H1 (cell line): ENCODE data around the gene VSX2. TPM values are rescaled to one million over a fixed set of nuclear protein-coding genes. Genes with fewer than 3 reads are reported as not detected.

Experiments used
- CTCF ChIA-PET: fragments of 300-600 bp; sonication (Branson Sonifier 250); formaldehyde crosslinking; loops from one replicate; lab custom pipeline; 2021; ENCODE audit not compliant: partially characterized antibody; lab: Charles Lee
- POLR2A ChIA-PET: fragments of 300-600 bp; sonication (Branson Sonifier 250); formaldehyde crosslinking; loops from one replicate; lab custom pipeline; 2021; ENCODE audit warnings: inconsistent platforms; ENCODE audit not compliant: partially characterized antibody; lab: Charles Lee
- DNase-seq, 2 experiments: peaks; one replicate each; pipeline versions ENCODE4 v3.0.0 to v3.0.0-alpha.2; 2010 to 2022; ENCODE audit warnings: low spot score in 2 of 2, low read depth in 1 of 2, mixed read lengths in 1 of 2
- FAIRE-seq: peaks from 2 replicates; lab custom pipeline; 2011; peaks lifted over from hg19 to GRCh38; lab: Jason Lieb, UNC
- H2AFZ ChIP-seq: 2 replicates; pipeline ENCODE4 v1.8.1; 2012; ENCODE audit warnings: low read length, inconsistent platforms
- H2AK5ac ChIP-seq: 2 replicates; pipeline ENCODE4 v1.6.1; 2013; ENCODE audit warnings: low read depth, low read length
- H2BK120ac ChIP-seq: replicated peaks from 2 replicates; pipeline ENCODE3; 2013; ENCODE audit warnings: low read depth, low read length, inconsistent platforms
- H2BK12ac ChIP-seq: 2 replicates; pipeline ENCODE4 v1.6.1; 2013; ENCODE audit warnings: low read depth, low read length
- H2BK15ac ChIP-seq: 2 replicates; pipeline ENCODE4 v1.6.1; 2013; ENCODE audit warnings: low read length
- H2BK20ac ChIP-seq: 2 replicates; pipeline ENCODE4 v1.6.1; 2013; ENCODE audit warnings: low read length
- H2BK5ac ChIP-seq: 2 replicates; pipeline ENCODE4 v1.6.1; 2013; ENCODE audit warnings: low read depth, low read length
- H3K14ac ChIP-seq: 2 replicates; pipeline ENCODE4 v1.6.1; 2013; ENCODE audit warnings: inconsistent platforms; ENCODE audit not compliant: insufficient read length
- H3K18ac ChIP-seq: 2 replicates; pipeline ENCODE4 v1.6.1; 2013; ENCODE audit warnings: low read length; ENCODE audit errors: extremely low read depth
- H3K23ac ChIP-seq: 2 replicates; pipeline ENCODE4 v1.6.1; 2013; ENCODE audit warnings: inconsistent platforms; ENCODE audit not compliant: insufficient read length
- H3K23me2 ChIP-seq: 2 replicates; pipeline ENCODE4 v1.6.1; 2013; ENCODE audit warnings: low read depth, low read length
- H3K27ac ChIP-seq: 2 replicates; pipeline ENCODE4 v1.6.1; 2011; ENCODE audit warnings: low read depth, low read length, inconsistent platforms
- H3K27me3 ChIP-seq, 4 experiments: replicated peaks in 1 of 4; 1 replicate in 1 of 4; 2 replicates in 3 of 4; pipeline versions ENCODE4 v1.6.1 to v1.8.1; 2011 to 2013; ENCODE audit warnings: low read length in 3 of 4, mild to moderate bottlenecking in 3 of 4, inconsistent platforms in 2 of 4, mixed read lengths in 2 of 4, moderate library complexity in 1 of 4; ENCODE audit not compliant: control insufficient read depth in 3 of 4, insufficient read depth in 3 of 4; ENCODE audit errors: extremely low read depth in 1 of 4
- H3K36me3 ChIP-seq, 4 experiments: 2 replicates each; pipeline versions ENCODE4 v1.6.1 to v1.8.1; 2011 to 2013; ENCODE audit warnings: mild to moderate bottlenecking in 4 of 4, low read length in 3 of 4, moderate library complexity in 2 of 4, control low read depth in 1 of 4, inconsistent platforms in 1 of 4; ENCODE audit not compliant: insufficient read depth in 4 of 4, control insufficient read depth in 2 of 4
- H3K4ac ChIP-seq: replicated peaks from 2 replicates; pipeline ENCODE3; 2013; ENCODE audit warnings: low read length, low read depth, mixed read lengths, inconsistent platforms; ENCODE audit not compliant: insufficient read length
- H3K4me1 ChIP-seq, 4 experiments: replicated peaks in 1 of 4; 1 replicate in 1 of 4; 2 replicates in 3 of 4; pipeline versions ENCODE4 v1.6.1 to v1.8.1; 2011 to 2013; ENCODE audit warnings: low read length in 3 of 4, inconsistent platforms in 2 of 4, mixed read lengths in 1 of 4; ENCODE audit not compliant: insufficient read depth in 4 of 4, control insufficient read depth in 3 of 4
- H3K4me2 ChIP-seq, 2 experiments: 2 replicates each; pipeline versions ENCODE4 v1.6.1 to v1.8.1; 2011 to 2013; ENCODE audit warnings: low read depth in 2 of 2, low read length in 2 of 2, control low read depth in 1 of 2, inconsistent platforms in 1 of 2, mild to moderate bottlenecking in 1 of 2; ENCODE audit not compliant: insufficient read depth in 1 of 2
- H3K4me3 ChIP-seq, 4 experiments: fragments of 200-600, 300-600 bp in 1 of 4; sonication (generic), shearing (Covaris generic), sonication (Bioruptor Twin) in 1 of 4; 2 replicates each; pipeline versions ENCODE4 v1.5.1 to v1.8.1; 2011 to 2016; ENCODE audit warnings: low read length in 4 of 4, low read depth in 3 of 4, control low read depth in 2 of 4, inconsistent platforms in 2 of 4, mild to moderate bottlenecking in 2 of 4, mixed read lengths in 1 of 4, moderate library complexity in 1 of 4; ENCODE audit not compliant: insufficient read depth in 2 of 4; ENCODE audit errors: extremely low read depth in 1 of 4
- H3K56ac ChIP-seq: replicated peaks from 2 replicates; pipeline ENCODE3; 2013; ENCODE audit warnings: low read depth, mild to moderate bottlenecking, mixed read lengths, low read length, inconsistent platforms; ENCODE audit not compliant: insufficient read length
- H3K79me1 ChIP-seq: 2 replicates; pipeline ENCODE4 v1.6.1; 2013; ENCODE audit warnings: low read depth, low read length, control low read depth
- H3K79me2 ChIP-seq, 2 experiments: 2 replicates each; pipeline versions ENCODE4 v1.6.1 to v1.8.1; 2012 to 2013; ENCODE audit warnings: low read length in 2 of 2, mild to moderate bottlenecking in 2 of 2, inconsistent platforms in 1 of 2; ENCODE audit not compliant: insufficient read depth in 2 of 2, control insufficient read depth in 1 of 2
- H3K9ac ChIP-seq, 4 experiments: replicated peaks in 1 of 4; 1 replicate in 1 of 4; 2 replicates in 3 of 4; pipeline versions ENCODE4 v1.6.1 to v1.8.1; 2011 to 2013; ENCODE audit warnings: low read depth in 3 of 4, low read length in 3 of 4, control low read depth in 2 of 4, mild to moderate bottlenecking in 2 of 4, moderate library complexity in 2 of 4, inconsistent platforms in 1 of 4; ENCODE audit errors: extremely low read depth in 1 of 4
- H3K9me3 ChIP-seq, 2 experiments: 2 replicates each; pipeline versions ENCODE4 v1.6.1 to v1.8.1; 2012 to 2013; ENCODE audit warnings: mild to moderate bottlenecking in 2 of 2, moderate library complexity in 2 of 2, control low read depth in 1 of 2, inconsistent platforms in 1 of 2, low read depth in 1 of 2, low read length in 1 of 2, mixed read lengths in 1 of 2; ENCODE audit not compliant: insufficient read depth in 2 of 2
- H4K20me1 ChIP-seq, 2 experiments: replicated peaks in 1 of 2; 2 replicates each; pipeline versions ENCODE3 to v1.8.1; 2011 to 2013; ENCODE audit warnings: inconsistent platforms in 2 of 2, low read length in 2 of 2, mild to moderate bottlenecking in 1 of 2; ENCODE audit not compliant: insufficient read depth in 2 of 2, control insufficient read depth in 1 of 2
- H4K5ac ChIP-seq: 2 replicates; pipeline ENCODE4 v1.6.1; 2013; ENCODE audit warnings: low read length, low read depth, mixed read lengths, inconsistent platforms; ENCODE audit not compliant: insufficient read length
- H4K8ac ChIP-seq: 2 replicates; pipeline ENCODE4 v1.8.0; 2013; ENCODE audit warnings: mild to moderate bottlenecking, moderate library complexity, low read length, inconsistent platforms; ENCODE audit not compliant: insufficient read depth; ENCODE audit errors: extremely low read depth
- H4K91ac ChIP-seq: replicated peaks from 2 replicates; pipeline ENCODE3; 2013; ENCODE audit warnings: low read length, mixed read lengths, inconsistent platforms; ENCODE audit not compliant: insufficient read length
- CBX8 ChIP-seq: fragments of 300-800, 300-1000 bp; sonication (generic); IDR thresholded peaks from 2 replicates; pipeline ENCODE4 v1.7.1; 2016; ENCODE audit warnings: low read depth, low read length, borderline replicate concordance
- CEBPB ChIP-seq: IDR thresholded peaks from 2 replicates; pipeline ENCODE4 v1.6.1; 2012; ENCODE audit warnings: low read depth, low read length
- CREB1 ChIP-seq: IDR thresholded peaks from 2 replicates; pipeline ENCODE4 v1.6.1; 2012; ENCODE audit warnings: inconsistent platforms
- CTBP2 ChIP-seq: IDR thresholded peaks from 2 replicates; pipeline ENCODE4 v1.7.0; 2011; ENCODE audit warnings: borderline replicate concordance, mild to moderate bottlenecking, moderate library complexity, mixed read lengths, low read length; ENCODE audit not compliant: insufficient read depth, insufficient read length
- KDM4A ChIP-seq: IDR thresholded peaks from one replicate; pipeline ENCODE4 v1.7.1; 2012; ENCODE audit warnings: low read depth, mild to moderate bottlenecking, moderate library complexity, low read length, inconsistent platforms; ENCODE audit not compliant: severe bottlenecking
- RXRA ChIP-seq: IDR thresholded peaks from 2 replicates; pipeline ENCODE4 v1.6.1; 2011; ENCODE audit warnings: low read depth, mild to moderate bottlenecking, low read length, moderate library complexity; ENCODE audit not compliant: insufficient read depth
- SIRT6 ChIP-seq: IDR thresholded peaks from one replicate; pipeline ENCODE4 v1.7.1; 2012; ENCODE audit warnings: low read length, inconsistent platforms
- USF2 ChIP-seq: IDR thresholded peaks from 2 replicates; pipeline ENCODE4 v1.6.1; 2011; ENCODE audit warnings: low read length, improper control_type of control experiment
- YY1 ChIP-seq: IDR thresholded peaks from 2 replicates; pipeline ENCODE4 v1.6.1; 2011; ENCODE audit warnings: low read depth, mild to moderate bottlenecking, low read length
- WGBS, 2 experiments: shearing (Covaris generic) in 1 of 2; methylation state at CpG; one replicate each; pipeline versions ENCODE4 v1.1.6 to v1.1.7; 2013 to 2015; ENCODE audit warnings: low lambda C conversion rate in 2 of 2, mixed read lengths in 2 of 2, inconsistent platforms in 1 of 2, low coverage in 1 of 2, missing lambda C conversion rate in 1 of 2; ENCODE audit not compliant: insufficient replicate concordance in 2 of 2, insufficient coverage in 1 of 2, insufficient read length in 1 of 2; ENCODE audit errors: extremely low coverage in 1 of 2, missing lambda C conversion rate in 1 of 2; 5-methylcytosine and 5-hydroxymethylcytosine counted together
- polyA plus RNA-seq, 7 experiments: library from polyadenylated mRNA; depleted of rRNA in 3 of 7; stranded (reverse) in 5 of 7; unstranded in 2 of 7; fragments of >200 nt in 5 of 7; fragments of 200-250 nt in 2 of 7; gene quantifications; 1 replicate in 5 of 7; 2 replicates in 1 of 7; 4 replicates in 1 of 7; pipeline versions ENCODE4 v1.2.1 to v1.2.3, GENCODE V29; 2011 to 2013; ENCODE audit warnings: missing spikeins in 2 of 7, mixed read lengths in 2 of 7
- total RNA-seq: library from RNA; stranded (reverse); fragmentation: NEBNext Ultra II Directional; extraction: Animal tissue kit (Norgen Biotek cat#: 25700); gene quantifications from 2 replicates; pipeline ENCODE4 v1.2.1, GENCODE V29; 2021

The VSX2 gene
- total and polyA plus RNA-seq, 2 of the 8 experiments (the other 6 are each of a cell fraction or from before 2014, with no cell fraction given) = 0.08 to 0.22 TPM

DNA sequence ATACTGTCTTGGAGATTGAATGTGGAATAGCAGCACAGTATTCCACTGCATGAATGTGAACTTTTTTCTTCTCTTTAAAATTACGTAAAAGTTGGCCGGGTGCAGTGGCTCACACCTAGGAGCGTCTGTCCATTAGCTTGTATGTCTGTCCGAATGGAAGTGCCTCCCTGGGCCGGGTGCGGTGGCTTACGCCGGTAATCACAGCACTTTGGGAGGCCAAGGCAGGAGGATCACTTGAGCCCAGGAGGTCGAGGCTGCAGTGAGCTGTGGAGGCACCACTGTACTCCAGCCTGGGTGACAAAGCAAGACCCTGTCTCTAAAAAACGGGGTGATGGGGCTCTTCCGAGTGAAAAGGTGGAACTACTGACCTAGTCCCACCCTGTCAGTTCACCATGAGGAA, 22.6 kb upstream of the VSX2 start:
- no peak for FAIRE-seq

More for the DNA sequence above, 22.6 kb upstream of the VSX2 start:
- WGBS, 2 experiments = 95% methylated on average over 11 of the region's 11 CpGs; no CpG with 5 or more reads in 1 of the 2 experiments
- Histone ChIP-seq H3K4me2 (no peak overlapping the region), H2AFZ (no peak overlapping the region), H3K4ac (no peak overlapping the region), H4K8ac (no peak overlapping the region), H3K18ac (no peak overlapping the region), H2BK15ac (no peak overlapping the region), H2BK5ac (no peak overlapping the region), H3K23me2 (no peaks in the 10 kb centered on the region), H3K56ac (no peak overlapping the region), H3K14ac (no peak overlapping the region), H3K23ac (no peak overlapping the region), H3K4me3 (no peak overlapping the region), H2BK20ac (peak overlapping the region; percentile 61; the same call in 1 of the 2 replicates), H3K9me3 (no peaks in the 10 kb centered on the region), H4K91ac (no peak overlapping the region), H2BK120ac (no peak overlapping the region), H3K79me2 (no peaks in the 10 kb centered on the region), H3K27ac (no peak overlapping the region), H4K20me1 (peaks cover 0 to 3% of the 10 kb centered on the region in 2 experiments), H4K5ac (no peak overlapping the region), H3K27me3 (peaks cover 0 to 20% (median 15%) of the 10 kb centered on the region in 4 experiments; a peak in 6 of 7 replicates), H3K9ac (no peak overlapping the region), H2AK5ac (no peak overlapping the region), H3K4me1 (peaks cover 0 to 7% (median 0%) of the 10 kb centered on the region in 4 experiments; a peak in 1 of 7 replicates), H3K79me1 (no peaks in the 10 kb centered on the region), H2BK12ac (no peak overlapping the region), H3K36me3 (no peaks in the 10 kb centered on the region)
- CTCF ChIA-PET = interaction anchor here (0.5 to 7.2 kb wide), 16 partner anchors 8 to 265 kb away, joined by 3 to 139 read pairs (median 4); partner anchors contain the start of gene VSX2
- no peak for DNase-seq
- POLR2A ChIA-PET = no interaction called here
- TF ChIP-seq CBX8 (no peak), CTBP2 (no peak), YY1 (no peak), SIRT6 (no peak), RXRA (no peak), USF2 (no peak), CEBPB (no peak), CREB1 (no peak), KDM4A (no peak)
